ENCODE results near the gene AOPEP. TPM values are rescaled to one million over a fixed set of nuclear protein-coding genes. Genes with fewer than 3 reads are reported as not detected.

The AOPEP gene
- total RNA-seq, 1 donor from 2014 or later, result 16.6 TPM

- peaks cover 39% of the 10 kb centered on the region for H3K4me1 ChIP-seq
- H3K9me3 ChIP-seq (ENCODE audit: low read depth), result no peaks in the 10 kb centered on the region
- H3K4me2 ChIP-seq, result no peak overlapping the region
- peaks cover 6% of the 10 kb centered on the region for H3K79me2 ChIP-seq (ENCODE audit: low read depth)
- Mint-ChIP-seq H3K4me3 (no peak overlapping the region), H3K4me1 (peaks cover 71% of the 10 kb centered on the region), H3K9me3 (peaks cover 8% of the 10 kb centered on the region), H3K36me3 (peaks cover 8% of the 10 kb centered on the region), H3K27me3 (ENCODE audit: insufficient read depth, low read depth) (peaks cover 2% of the 10 kb centered on the region), H3K27ac (no peak overlapping the region)
- H3K4me3 ChIP-seq, result no peak overlapping the region
- no peak overlapping the region for H3K27ac ChIP-seq
- H2AFZ ChIP-seq (replicated peaks), result no peak overlapping the region
- no peaks in the 10 kb centered on the region for H3K27me3 ChIP-seq
- no peaks in the 10 kb centered on the region for H3F3A ChIP-seq (ENCODE audit: low read depth)
- no peaks in the 10 kb centered on the region for H4K20me1 ChIP-seq (ENCODE audit: low read depth)
- TF ChIP-seq EZH2 (IDR thresholded peaks at IDR 0.05) (no peak), EZH2phosphoT487 (IDR thresholded peaks at IDR 0.05) (no peak), CTCF (IDR thresholded peaks at IDR 0.05) (no peak)
- no peak for DNase-seq (ENCODE audit: low spot score)
- no peaks in the 10 kb centered on the region for H3K36me3 ChIP-seq
- H3K9ac ChIP-seq, result no peak overlapping the region
Measured at GRCh38 chr9:94864196-94864595, 137.7 kb downstream of the AOPEP start.

DNA sequence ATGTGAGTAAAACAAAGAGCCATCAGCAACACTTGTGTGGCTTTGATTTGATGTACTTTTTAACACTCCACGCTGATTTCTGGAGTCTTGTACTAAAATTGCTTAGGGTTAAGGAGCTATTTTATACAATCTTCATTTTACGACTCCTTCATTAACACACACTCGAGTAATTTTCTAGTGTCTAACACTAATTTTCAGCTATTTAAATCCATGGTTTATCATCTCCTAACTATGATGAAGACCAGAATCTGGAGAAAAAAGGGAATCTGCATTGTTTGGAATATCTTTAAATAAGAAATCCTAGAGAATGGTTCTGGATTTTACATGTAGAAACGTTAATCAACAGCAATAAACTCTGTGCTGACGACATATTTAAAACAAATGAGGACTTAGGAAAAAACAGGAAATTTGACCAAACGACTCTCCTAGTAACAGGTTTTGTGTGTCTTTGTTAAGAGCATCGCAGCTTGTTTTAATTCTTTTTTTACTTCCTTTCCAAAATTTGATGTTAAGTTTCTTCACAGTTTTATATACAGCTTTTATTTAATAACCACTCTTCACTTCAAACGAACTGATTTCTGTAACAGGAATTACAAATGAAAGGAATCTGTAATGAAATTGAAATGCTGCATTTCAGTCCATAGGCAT, 138.5 kb downstream of the AOPEP start:
- H3K9ac ChIP-seq, result no peak overlapping the region
- peaks cover 69% of the 10 kb centered on the region for H3K4me1 Mint-ChIP-seq
- H3K27ac ChIP-seq, result no peak overlapping the region

DNA sequence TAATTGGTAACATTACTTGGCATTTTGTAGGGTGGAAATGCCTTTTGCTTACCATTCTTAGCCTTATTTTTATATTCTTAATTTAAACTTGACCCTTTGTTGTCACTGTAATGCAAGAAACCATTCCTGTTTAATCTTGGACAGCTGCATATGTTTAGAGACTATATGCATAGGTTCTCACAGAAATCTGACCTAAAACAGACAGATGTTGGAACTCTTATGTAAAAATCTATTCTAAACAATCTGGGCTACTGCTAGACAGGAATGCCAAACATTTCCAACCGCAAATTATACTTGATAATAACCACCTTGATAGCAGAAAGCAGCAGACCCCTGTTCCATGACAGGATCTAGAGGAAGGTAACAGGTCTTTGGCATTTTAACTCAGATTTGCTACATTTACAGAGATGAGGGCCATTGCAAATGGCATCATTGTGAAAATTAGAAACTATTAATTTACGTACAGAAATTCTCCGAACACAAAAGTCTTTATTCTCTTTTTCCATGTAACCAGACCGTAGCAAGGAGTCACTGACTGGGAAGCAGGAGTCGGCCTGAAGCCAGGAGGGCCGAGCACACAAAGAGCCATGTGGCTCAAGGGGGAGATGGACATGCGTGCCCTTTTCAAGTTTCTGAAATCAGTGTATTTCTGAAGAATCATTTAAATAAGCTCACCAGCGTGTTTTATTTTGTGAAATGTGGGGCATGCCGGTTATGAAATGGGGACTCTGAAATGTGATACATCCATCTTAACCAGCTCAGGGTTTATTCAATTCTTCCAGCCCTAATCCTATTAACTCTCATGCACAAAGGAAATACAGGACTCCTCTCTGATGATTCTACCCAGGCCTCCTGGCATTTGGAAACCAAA, 139.3 kb downstream of the AOPEP start:
- no peak for TF ChIP-seq EZH2phosphoT487 (IDR thresholded peaks at IDR 0.05)
- no peak for TF ChIP-seq CTCF (IDR thresholded peaks at IDR 0.05)
- no peak for TF ChIP-seq EZH2 (IDR thresholded peaks at IDR 0.05)
- no peaks in the 10 kb centered on the region for H3K36me3 Mint-ChIP-seq
- H3K27me3 ChIP-seq, result no peaks in the 10 kb centered on the region
- peaks cover 6% of the 10 kb centered on the region for H3K79me2 ChIP-seq (ENCODE audit: low read depth)
- DNase-seq (ENCODE audit: low spot score), result peak; percentile 63
- H3K4me2 ChIP-seq, result peak overlapping the region; percentile 70
- peaks cover 2% of the 10 kb centered on the region for H3K27me3 Mint-ChIP-seq (ENCODE audit: insufficient read depth, low read depth)
- H4K20me1 ChIP-seq (ENCODE audit: low read depth), result no peaks in the 10 kb centered on the region
- peak overlapping the region; percentile 91 for H3K27ac Mint-ChIP-seq
- H3K4me1 Mint-ChIP-seq, result peaks cover 63% of the 10 kb centered on the region
- H3K9ac ChIP-seq, result no peak overlapping the region
- peak overlapping the region; percentile 25 for H3K4me3 ChIP-seq
- H3K9me3 Mint-ChIP-seq, result no peaks in the 10 kb centered on the region
- H3K4me1 ChIP-seq, result peaks cover 39% of the 10 kb centered on the region
- H3K27ac ChIP-seq, result no peak overlapping the region
- H3K36me3 ChIP-seq, result no peaks in the 10 kb centered on the region
- H3K4me3 Mint-ChIP-seq, result peak overlapping the region; percentile 41
- H2AFZ ChIP-seq (replicated peaks), result no peak overlapping the region
- H3F3A ChIP-seq (ENCODE audit: low read depth), result no peaks in the 10 kb centered on the region
- H3K9me3 ChIP-seq (ENCODE audit: low read depth), result no peaks in the 10 kb centered on the region

More for the DNA sequence above, 138.5 kb downstream of the AOPEP start:
- H3K27me3 ChIP-seq, result no peaks in the 10 kb centered on the region
- H3K9me3 Mint-ChIP-seq, result peaks cover 1% of the 10 kb centered on the region
- no peak overlapping the region for H3K4me3 ChIP-seq
- no peaks in the 10 kb centered on the region for H4K20me1 ChIP-seq (ENCODE audit: low read depth)
- no peak for DNase-seq (ENCODE audit: low spot score)
- TF ChIP-seq EZH2phosphoT487 (IDR thresholded peaks at IDR 0.05) (no peak), EZH2 (IDR thresholded peaks at IDR 0.05) (no peak)
- peaks cover 39% of the 10 kb centered on the region for H3K4me1 ChIP-seq
- H3K4me3 Mint-ChIP-seq, result no peak overlapping the region
- H3K27ac Mint-ChIP-seq, result peak overlapping the region; percentile 84
- H3K79me2 ChIP-seq (ENCODE audit: low read depth), result peaks cover 6% of the 10 kb centered on the region
- peaks cover 2% of the 10 kb centered on the region for H3K27me3 Mint-ChIP-seq (ENCODE audit: insufficient read depth, low read depth)
- no peaks in the 10 kb centered on the region for H3F3A ChIP-seq (ENCODE audit: low read depth)
- no peak overlapping the region for H3K4me2 ChIP-seq
- no peaks in the 10 kb centered on the region for H3K9me3 ChIP-seq (ENCODE audit: low read depth)
- peaks cover 1% of the 10 kb centered on the region for H3K36me3 Mint-ChIP-seq
- H2AFZ ChIP-seq (replicated peaks), result no peak overlapping the region
- H3K36me3 ChIP-seq, result no peaks in the 10 kb centered on the region
